Astrocyte (in vitro differentiated cells and primary cell): ENCODE results near the gene ZNF438. TPM values are rescaled to one million over a fixed set of nuclear protein-coding genes. Genes with fewer than 3 reads are reported as not detected.
"Not testable (repeated sequence)": the region's sequence is repeated elsewhere in the genome, so short reads cannot be mapped to it uniquely, and the experiment has no call there.

Experiments used
- DNase-seq: peaks from one replicate; pipeline ENCODE4 v3.0.0-alpha.2; 2010; ENCODE audit warnings: low read depth
- FAIRE-seq: peaks from 2 replicates; lab custom pipeline; 2011; peaks lifted over from hg19 to GRCh38; lab: Jason Lieb, UNC
- H2AFZ ChIP-seq: 2 replicates; pipeline ENCODE4 v1.6.0; 2012; ENCODE audit warnings: low read depth, low read length, inconsistent platforms
- H3K27ac ChIP-seq: 2 replicates; pipeline ENCODE4 v1.5.1; 2011; ENCODE audit warnings: low read depth, low read length, inconsistent platforms
- H3K27me3 ChIP-seq: 2 replicates; pipeline ENCODE4 v1.6.0; 2011; ENCODE audit warnings: low read length, inconsistent platforms; ENCODE audit not compliant: insufficient read depth
- H3K36me3 ChIP-seq: 2 replicates; pipeline ENCODE4 v1.5.1; 2011; ENCODE audit warnings: low read length, inconsistent platforms; ENCODE audit not compliant: insufficient read depth
- H3K4me1 ChIP-seq: 2 replicates; pipeline ENCODE4 v1.5.1; 2011; ENCODE audit warnings: low read length, inconsistent platforms; ENCODE audit not compliant: insufficient read depth
- H3K4me2 ChIP-seq: 2 replicates; pipeline ENCODE4 v1.6.0; 2012; ENCODE audit warnings: low read length, inconsistent platforms
- H3K4me3 ChIP-seq: 2 replicates; pipeline ENCODE4 v1.5.1; 2011; ENCODE audit warnings: low read depth, mild to moderate bottlenecking, low read length, inconsistent platforms; ENCODE audit not compliant: insufficient read depth
- H3K79me2 ChIP-seq: 2 replicates; pipeline ENCODE4 v1.6.0; 2012; ENCODE audit warnings: mild to moderate bottlenecking, low read length, inconsistent platforms; ENCODE audit not compliant: insufficient read depth
- H3K9ac ChIP-seq: 2 replicates; pipeline ENCODE4 v1.6.0; 2012; ENCODE audit warnings: mild to moderate bottlenecking, low read length, inconsistent platforms
- H3K9me3 ChIP-seq: 2 replicates; pipeline ENCODE4 v1.5.1; 2012; ENCODE audit warnings: low read depth, mild to moderate bottlenecking, low read length, inconsistent platforms; ENCODE audit not compliant: insufficient read depth
- H4K20me1 ChIP-seq: 2 replicates; pipeline ENCODE4 v1.6.0; 2012; ENCODE audit warnings: low read length, inconsistent platforms; ENCODE audit not compliant: insufficient read depth
- H3K27ac Mint-ChIP-seq: one replicate; pipeline ENCODE4 v1.8.0; 2021; ENCODE audit warnings: mild to moderate bottlenecking, mixed read lengths; ENCODE audit not compliant: unreplicated experiment
- H3K27me3 Mint-ChIP-seq: one replicate; pipeline ENCODE4 v1.8.0; 2021; ENCODE audit warnings: low read depth, mixed read lengths; ENCODE audit not compliant: unreplicated experiment
- H3K36me3 Mint-ChIP-seq: one replicate; pipeline ENCODE4 v1.8.0; 2021; ENCODE audit warnings: low read depth, mixed read lengths; ENCODE audit not compliant: unreplicated experiment
- H3K4me1 Mint-ChIP-seq: one replicate; pipeline ENCODE4 v1.8.0; 2021; ENCODE audit warnings: low read depth, mixed read lengths; ENCODE audit not compliant: unreplicated experiment
- H3K4me3 Mint-ChIP-seq: one replicate; pipeline ENCODE4 v1.8.0; 2021; ENCODE audit warnings: mild to moderate bottlenecking, moderate library complexity, mixed read lengths; ENCODE audit not compliant: unreplicated experiment
- H3K9me3 Mint-ChIP-seq: one replicate; pipeline ENCODE4 v1.8.0; 2021; ENCODE audit warnings: mild to moderate bottlenecking, mixed read lengths; ENCODE audit not compliant: unreplicated experiment
- CTCF ChIP-seq: IDR thresholded peaks from 2 replicates; pipeline ENCODE4 v1.5.1; 2011; ENCODE audit warnings: low read depth, mild to moderate bottlenecking, inconsistent platforms, low read length, moderate library complexity; ENCODE audit not compliant: insufficient read depth
- EZH2 ChIP-seq: IDR thresholded peaks from 2 replicates; pipeline ENCODE4 v1.6.1; 2012; ENCODE audit warnings: mild to moderate bottlenecking, low read length, inconsistent platforms; ENCODE audit not compliant: insufficient read depth
- total RNA-seq: library from RNA; stranded (reverse); gene quantifications from 2 replicates; pipeline ENCODE4 v1.2.1, GENCODE V29; 2021

Gene ZNF438
- total RNA-seq, 1 donor from 2014 or later: 2.2 TPM

- no peaks in the 10 kb centered on the region for H4K20me1 ChIP-seq
- TF ChIP-seq CTCF (no peak), EZH2 (no peak)
- H3K4me2 ChIP-seq: no peak overlapping the region
- no peaks in the 10 kb centered on the region for H3K4me1 ChIP-seq
- no peak overlapping the region for H3K27ac ChIP-seq
- no peaks in the 10 kb centered on the region for H3K36me3 ChIP-seq
- H3K27ac Mint-ChIP-seq: no peak overlapping the region
- H3K79me2 ChIP-seq: no peaks in the 10 kb centered on the region
- H3K4me3 Mint-ChIP-seq: no peak overlapping the region
- DNase-seq (no peak), FAIRE-seq (no peak)
- H3K36me3 Mint-ChIP-seq: no peaks in the 10 kb centered on the region
- peaks cover 3% of the 10 kb centered on the region for H3K9me3 Mint-ChIP-seq
- H3K9me3 ChIP-seq: no peaks in the 10 kb centered on the region
- no peak overlapping the region for H3K9ac ChIP-seq
- H3K27me3 Mint-ChIP-seq: no peaks in the 10 kb centered on the region
- H2AFZ ChIP-seq: no peak overlapping the region
- peaks cover 6% of the 10 kb centered on the region for H3K4me1 Mint-ChIP-seq
- H3K4me3 ChIP-seq: no peak overlapping the region
- H3K27me3 ChIP-seq: no peaks in the 10 kb centered on the region
These were observed 69.1 kb downstream of the ZNF438 start for GRCh38 chr10:30962522-30962921.

- H3K4me2 ChIP-seq: no peak overlapping the region
- no peaks in the 10 kb centered on the region for H4K20me1 ChIP-seq
- H2AFZ ChIP-seq: no peak overlapping the region
- no peaks in the 10 kb centered on the region for H3K4me1 ChIP-seq
- H3K27me3 Mint-ChIP-seq: no peaks in the 10 kb centered on the region
- no peak overlapping the region for H3K9ac ChIP-seq
- no peak overlapping the region for H3K4me3 Mint-ChIP-seq
- peaks cover 5% of the 10 kb centered on the region for H3K4me1 Mint-ChIP-seq
- no peak overlapping the region for H3K27ac ChIP-seq
- H3K36me3 Mint-ChIP-seq: no peaks in the 10 kb centered on the region
- H3K9me3 ChIP-seq: no peaks in the 10 kb centered on the region
- no peaks in the 10 kb centered on the region for H3K36me3 ChIP-seq
- no peak for TF ChIP-seq CTCF
- TF ChIP-seq EZH2: no peak
- H3K27ac Mint-ChIP-seq: no peak overlapping the region
- no peak for FAIRE-seq
- H3K27me3 ChIP-seq: no peaks in the 10 kb centered on the region
- no peak for DNase-seq
- H3K4me3 ChIP-seq: no peak overlapping the region
- peaks cover 3% of the 10 kb centered on the region for H3K9me3 Mint-ChIP-seq
- no peaks in the 10 kb centered on the region for H3K79me2 ChIP-seq
These were observed 71.8 kb downstream of the ZNF438 start for GRCh38 chr10:30959836-30960210.

- H3K9me3 Mint-ChIP-seq, H3K4me2 ChIP-seq, FAIRE-seq, H3K9ac ChIP-seq, H3K4me1 Mint-ChIP-seq, DNase-seq, H4K20me1 ChIP-seq, H3K27me3 Mint-ChIP-seq, H3K27ac ChIP-seq, H3K36me3 Mint-ChIP-seq, H3K4me1 ChIP-seq, H3K27me3 ChIP-seq, H3K79me2 ChIP-seq, H3K4me3 Mint-ChIP-seq, H2AFZ ChIP-seq, H3K27ac Mint-ChIP-seq, H3K36me3 ChIP-seq, H3K9me3 ChIP-seq, H3K4me3 ChIP-seq: not testable (repeated sequence)
These were observed 82.4 kb downstream of the ZNF438 start for GRCh38 chr10:30949218-30949617.
